ENCODE measurements around the gene ATOSB. TPM values are rescaled to one million over a fixed set of nuclear protein-coding genes. Genes with fewer than 3 reads are reported as not detected.
"Not testable (repeated sequence)": the region's sequence is repeated elsewhere in the genome, so short reads cannot be mapped to it uniquely, and the experiment has no call there.

Gene ATOSB, protein sequence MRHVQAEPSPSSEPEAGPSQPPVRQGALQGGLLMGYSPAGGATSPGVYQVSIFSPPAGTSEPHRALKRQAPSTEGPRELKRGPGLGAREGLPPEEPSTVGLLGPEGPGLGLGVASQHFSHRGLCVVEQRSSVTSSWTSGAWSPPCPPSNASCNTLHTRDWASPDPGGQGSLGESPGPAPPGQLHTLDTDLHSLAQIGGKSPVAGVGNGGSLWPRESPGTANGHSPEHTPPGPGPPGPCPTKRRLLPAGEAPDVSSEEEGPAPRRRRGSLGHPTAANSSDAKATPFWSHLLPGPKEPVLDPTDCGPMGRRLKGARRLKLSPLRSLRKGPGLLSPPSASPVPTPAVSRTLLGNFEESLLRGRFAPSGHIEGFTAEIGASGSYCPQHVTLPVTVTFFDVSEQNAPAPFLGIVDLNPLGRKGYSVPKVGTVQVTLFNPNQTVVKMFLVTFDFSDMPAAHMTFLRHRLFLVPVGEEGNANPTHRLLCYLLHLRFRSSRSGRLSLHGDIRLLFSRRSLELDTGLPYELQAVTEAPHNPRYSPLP
- 10 to 100 TPM; 11.1 to 15.1 (median 12.9) TPM for polyA plus RNA-seq (ENCODE audit: insufficient read length in 3 of 3)
- long read RNA-seq, donor 1 = 0 reads
- long read RNA-seq, donor 2 = 0 reads
- long read RNA-seq, donor 3, partial matches to known transcripts = 6 of 7 reads
- long read RNA-seq, donor 3, other reads (novel, unspliced or antisense) = 0 of 7 reads
- long read RNA-seq, donor 4 = 0 reads
- long read RNA-seq, donor 5 = 0 reads
- long read RNA-seq, donor 6, partial matches to known transcripts = 5 of 5 reads
- long read RNA-seq, donor 6, other reads (novel, unspliced or antisense) = 0 of 5 reads
- long read RNA-seq, donor 7 = 0 reads
- long read RNA-seq, donor 8, partial matches to known transcripts = 0 of 1 reads
- long read RNA-seq, donor 8, other reads (novel, unspliced or antisense) = 0 of 1 reads
- long read RNA-seq, donor 9, full-length matches to known transcripts = 1 of 1 reads
- long read RNA-seq, donor 9, partial matches to known transcripts = 0 of 1 reads
- long read RNA-seq, donor 9, other reads (novel, unspliced or antisense) = 0 of 1 reads
- long read RNA-seq, donor 10 = 0 reads
- long read RNA-seq, donor 11, partial matches to known transcripts = 0 of 1 reads
- long read RNA-seq, donor 11, other reads (novel, unspliced or antisense) = 0 of 1 reads
- long read RNA-seq, donor 12 = 0 reads
- long read RNA-seq, donor 13 = 0 reads
- long read RNA-seq, donor 14 = 0 reads
- long read RNA-seq, donor 15 = 0 reads
- long read RNA-seq, donor 16 = 0 reads

DNA sequence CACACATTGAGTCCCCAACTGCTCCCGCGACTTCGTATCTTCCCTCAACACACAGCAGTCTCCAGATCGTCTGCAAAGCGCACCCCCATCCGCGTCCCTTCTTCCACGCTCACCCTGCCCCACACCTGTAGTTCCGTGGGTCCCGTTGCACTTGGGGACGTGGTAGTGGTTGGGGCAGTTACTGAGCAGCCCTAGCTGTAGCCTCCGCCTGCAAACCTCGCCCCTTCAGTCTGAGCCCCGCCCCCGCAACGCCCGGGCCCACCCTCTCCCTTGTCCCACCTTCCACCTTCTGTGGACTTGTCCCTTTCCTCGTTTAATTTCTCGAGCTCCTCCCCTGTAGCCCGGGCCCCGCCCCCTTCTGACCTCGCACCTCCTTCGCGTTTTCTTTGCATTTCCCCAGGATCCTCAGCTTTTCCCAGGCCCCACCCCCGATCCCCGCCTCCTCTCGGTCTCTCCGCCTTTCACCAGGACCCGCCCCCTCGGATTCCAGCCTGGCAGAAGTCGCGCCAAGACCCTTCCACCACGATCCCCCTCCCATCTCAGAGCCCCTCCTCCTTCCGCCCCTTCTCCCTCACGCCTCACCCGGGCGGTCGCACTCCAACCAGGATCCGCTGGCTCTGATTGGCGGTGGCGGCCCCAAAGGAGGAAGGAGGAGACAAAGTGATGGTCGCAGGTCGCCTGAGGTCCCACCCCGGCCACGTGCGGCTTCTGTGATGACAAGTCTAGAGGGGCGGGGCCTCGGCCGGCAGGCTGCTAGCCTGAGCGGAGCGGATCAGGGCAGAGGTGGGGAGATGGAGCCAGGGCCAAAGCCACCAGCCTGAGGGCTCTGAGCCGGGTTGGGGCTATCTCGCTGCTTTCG is at the start of gene ATOSB:
ATOSB (minus strand) TSS at position 183 of the 859 bp plus-strand sequence. CDS start 7,588 bp downstream, outside the sequence.
- peak; percentile 93 to 97 (median 96) for DNase-seq (ENCODE audit: extremely low read depth in 1 of 11, low read depth in 9 of 11, low spot score in 4 of 11)

DNA sequence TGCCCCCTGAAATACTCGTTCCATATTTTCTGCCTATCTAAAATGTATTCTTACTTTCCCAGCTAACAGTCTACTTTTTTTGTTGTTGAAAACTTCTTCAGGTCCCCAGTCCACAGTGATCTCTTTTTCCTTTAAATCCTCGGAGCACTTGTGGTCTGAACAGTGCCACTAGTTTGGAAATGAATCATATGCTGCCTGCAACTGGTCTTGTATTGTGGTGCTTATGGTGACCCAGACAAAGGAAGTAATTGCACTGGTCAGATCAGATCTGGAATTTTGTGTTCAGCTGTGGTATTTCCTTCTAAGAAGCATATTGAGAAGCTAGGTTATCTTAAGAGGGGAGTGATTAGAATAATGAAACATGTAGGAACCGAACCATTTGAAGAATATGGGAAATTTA is 49.0 kb upstream of the ATOSB start:
- DNase-seq (ENCODE audit: extremely low read depth in 1 of 11, low read depth in 9 of 11, low spot score in 4 of 11) = no peak

- DNase-seq (ENCODE audit: extremely low read depth in 1 of 11, low read depth in 9 of 11, low spot score in 4 of 11) = no peak
Observed at GRCh38 chr9:35163413-35163812, 47.8 kb upstream of the ATOSB start.

DNA sequence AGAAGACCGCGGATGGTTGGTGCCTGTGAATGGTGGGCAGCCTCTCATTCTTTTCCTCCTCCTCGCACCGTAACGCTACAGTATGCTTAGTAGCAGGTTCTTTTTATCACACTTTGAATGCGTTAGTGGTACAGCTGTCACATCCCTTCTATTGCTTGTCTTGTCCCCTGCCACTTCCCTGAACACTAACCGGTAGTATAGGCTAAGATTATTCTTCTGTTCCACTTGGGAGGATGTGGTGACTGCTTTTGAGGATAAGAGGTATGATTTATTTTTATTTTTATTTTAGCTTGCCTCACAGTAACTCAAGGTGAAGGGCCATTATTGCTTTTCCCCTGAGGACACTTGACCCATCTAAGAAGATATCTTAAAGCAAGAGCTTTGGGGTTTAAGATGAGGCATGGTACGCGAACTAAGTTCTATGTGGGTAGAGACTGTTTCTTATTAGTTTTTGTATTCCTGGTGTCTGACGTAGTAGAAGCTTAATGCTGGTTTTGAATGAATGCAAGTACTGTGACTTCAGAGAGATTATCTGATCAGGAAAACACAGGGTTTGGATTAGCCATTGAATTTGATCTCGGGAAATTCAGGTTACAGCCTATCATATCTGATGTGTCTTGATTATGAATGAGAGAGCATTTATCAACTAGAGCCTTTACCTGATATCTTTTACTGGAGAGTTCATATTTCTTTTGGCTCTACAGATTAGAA is 47.1 kb upstream of the ATOSB start:
- peak in 1 of 11 donors; percentile 10 for DNase-seq (ENCODE audit: extremely low read depth in 1 of 11, low read depth in 9 of 11, low spot score in 4 of 11)

DNA sequence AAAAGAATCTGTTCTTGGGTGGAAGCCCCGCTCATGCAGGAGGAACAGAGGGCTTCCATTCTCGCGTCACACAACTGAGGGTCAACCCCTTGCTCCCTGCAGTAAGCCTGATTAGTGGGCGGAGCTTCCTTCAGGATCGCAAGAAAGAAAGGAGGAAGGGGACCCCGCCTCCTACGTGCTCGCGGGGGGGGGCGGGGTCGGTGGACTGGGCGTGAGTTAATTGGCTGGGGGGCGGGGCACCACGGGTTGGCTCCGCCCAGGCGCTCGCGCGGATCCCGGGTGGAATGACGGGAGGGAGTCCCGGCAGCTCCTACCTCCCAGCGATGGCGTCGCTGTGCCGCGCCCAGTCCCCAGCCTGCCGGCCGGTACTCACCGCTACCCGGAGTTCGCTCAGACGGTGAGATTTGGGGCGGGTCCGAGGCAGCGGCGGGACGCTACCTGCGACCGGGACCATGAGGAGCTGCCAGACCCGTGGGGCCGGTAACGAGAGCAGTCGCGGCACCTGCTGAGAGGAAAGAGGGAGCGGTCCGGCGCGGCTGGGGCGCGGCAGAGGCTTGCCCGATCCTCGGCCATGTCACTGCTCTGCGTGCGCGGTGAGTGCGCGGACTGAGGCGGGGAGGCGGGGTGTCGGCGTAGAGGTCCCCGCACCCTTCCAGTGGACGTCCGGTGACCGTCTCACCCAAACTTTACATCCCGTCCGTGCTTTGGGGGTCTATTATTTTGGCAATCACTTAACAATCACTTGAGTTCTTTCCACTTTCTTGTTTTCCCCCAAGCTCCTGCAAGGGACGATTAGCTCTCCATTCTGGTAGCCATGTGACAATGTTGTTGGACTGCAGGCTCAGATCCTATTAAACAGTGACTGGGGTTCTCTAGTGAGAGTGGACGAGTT is 46.3 kb upstream of the ATOSB start, which contains the start of gene UNC13B:
UNC13B (plus strand) TSS at position 297 of the 892 bp plus-strand sequence; CDS start at position 572, 275 bp downstream.
- peak; percentile 81 to 96 (median 88) for DNase-seq (ENCODE audit: extremely low read depth in 1 of 11, low read depth in 9 of 11, low spot score in 4 of 11)

GRCh38 chr9:35158501-35159280 is 43.0 kb upstream of the ATOSB start:
- DNase-seq (ENCODE audit: extremely low read depth in 1 of 11, low read depth in 9 of 11, low spot score in 4 of 11) = no peak

DNA sequence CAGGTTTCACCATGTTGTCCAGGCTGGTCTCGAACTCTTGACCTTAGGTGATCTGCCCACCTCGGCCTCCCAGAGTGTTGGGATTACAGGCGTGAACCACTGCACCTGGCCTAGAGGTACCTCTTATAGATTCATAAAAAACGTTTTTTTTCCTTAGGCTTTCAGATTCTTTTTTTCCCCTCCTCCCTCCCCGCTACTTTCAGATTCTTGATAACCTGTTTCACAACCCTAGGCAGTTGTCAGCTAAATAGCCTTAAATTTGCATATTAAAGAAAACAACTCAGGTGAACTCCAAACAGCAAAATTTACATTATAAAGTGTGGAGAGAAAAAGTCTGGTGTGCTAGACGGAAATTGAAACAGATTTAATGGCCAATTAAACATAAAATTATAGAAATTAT is 42.2 kb upstream of the ATOSB start:
- not testable (repeated sequence) for DNase-seq (ENCODE audit: extremely low read depth in 1 of 11, low read depth in 9 of 11, low spot score in 4 of 11)

DNA sequence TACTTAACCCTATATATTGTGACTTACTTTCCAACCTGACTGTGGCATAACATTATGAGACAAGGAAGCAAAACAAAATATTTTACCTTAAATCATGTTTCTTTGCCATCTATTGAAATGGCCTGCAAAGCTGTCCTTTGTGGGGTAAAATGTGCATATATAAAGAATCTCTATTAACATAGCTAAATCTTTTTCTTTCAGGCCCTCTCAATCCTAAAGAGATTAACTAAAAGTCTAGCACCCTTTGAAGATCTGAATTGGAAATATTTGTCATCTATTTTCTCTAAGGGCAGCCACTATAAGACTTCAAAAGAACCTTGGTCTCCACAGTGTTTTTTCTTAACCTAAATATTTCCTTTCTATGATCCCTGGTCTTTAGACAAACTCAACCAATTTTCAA is 41.1 kb upstream of the ATOSB start:
- DNase-seq (ENCODE audit: extremely low read depth in 1 of 11, low read depth in 9 of 11, low spot score in 4 of 11) = no peak

DNA sequence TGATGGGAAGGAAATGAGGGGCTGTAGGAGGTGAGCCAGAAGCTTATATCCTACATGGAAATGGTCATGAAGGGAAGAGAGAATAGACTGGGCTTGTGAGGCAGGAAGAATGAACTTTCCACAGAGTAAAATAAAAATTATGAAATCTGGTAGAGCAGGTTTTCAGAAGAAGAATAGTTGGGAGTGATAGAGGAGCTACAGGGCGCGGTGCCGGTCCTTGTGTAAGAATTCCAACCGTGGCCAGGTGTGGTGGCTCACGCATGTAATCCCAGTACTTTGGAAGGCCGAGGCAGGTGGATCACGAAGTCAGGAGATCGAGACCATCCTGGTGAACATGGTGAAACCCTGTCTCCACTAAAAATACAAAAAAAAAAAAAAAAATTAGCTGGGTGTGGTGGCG is 37.3 kb upstream of the ATOSB start:
- no peak for DNase-seq (ENCODE audit: extremely low read depth in 1 of 11, low read depth in 9 of 11, low spot score in 4 of 11)

DNA sequence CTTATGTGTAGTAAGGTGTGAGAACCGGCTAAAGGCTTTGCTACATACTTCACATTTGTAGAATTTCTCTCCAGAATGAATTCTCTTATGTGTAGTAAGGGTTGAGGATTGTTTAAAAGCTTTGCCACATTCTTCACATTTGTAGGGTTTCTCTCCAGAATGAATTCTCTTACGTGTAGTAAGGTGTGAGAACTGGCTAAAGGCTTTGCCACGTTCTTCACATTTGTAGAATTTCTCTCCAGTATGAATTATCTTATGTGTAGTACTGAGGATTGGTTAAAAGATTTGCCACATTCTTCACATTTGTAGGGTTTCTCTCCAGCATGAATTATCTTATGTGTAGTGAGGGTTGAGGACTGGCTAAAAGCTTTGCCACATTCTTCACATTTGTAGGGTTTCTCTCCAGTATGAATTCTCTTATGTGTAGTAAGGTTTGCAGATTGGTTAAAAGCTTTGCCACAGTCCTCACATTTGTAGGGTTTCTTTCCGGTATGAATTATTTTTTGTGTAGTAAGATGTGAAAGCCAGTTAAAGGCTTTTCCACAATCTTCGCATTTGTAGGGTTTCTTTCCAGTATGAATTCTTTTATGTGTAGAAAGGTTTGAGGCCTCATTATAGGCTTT is 32.4 kb upstream of the ATOSB start:
- not testable (repeated sequence) for DNase-seq (ENCODE audit: extremely low read depth in 1 of 11, low read depth in 9 of 11, low spot score in 4 of 11)

- no peak for DNase-seq (ENCODE audit: extremely low read depth in 1 of 11, low read depth in 9 of 11, low spot score in 4 of 11)
Observed at GRCh38 chr9:35142037-35142436, 26.4 kb upstream of the ATOSB start.

- DNase-seq (ENCODE audit: extremely low read depth in 1 of 11, low read depth in 9 of 11, low spot score in 4 of 11) = no peak
Observed at GRCh38 chr9:35140093-35140492, 24.4 kb upstream of the ATOSB start.

- no peak for DNase-seq (ENCODE audit: extremely low read depth in 1 of 11, low read depth in 9 of 11, low spot score in 4 of 11)
Observed at GRCh38 chr9:35136866-35137265, 21.2 kb upstream of the ATOSB start.

DNA sequence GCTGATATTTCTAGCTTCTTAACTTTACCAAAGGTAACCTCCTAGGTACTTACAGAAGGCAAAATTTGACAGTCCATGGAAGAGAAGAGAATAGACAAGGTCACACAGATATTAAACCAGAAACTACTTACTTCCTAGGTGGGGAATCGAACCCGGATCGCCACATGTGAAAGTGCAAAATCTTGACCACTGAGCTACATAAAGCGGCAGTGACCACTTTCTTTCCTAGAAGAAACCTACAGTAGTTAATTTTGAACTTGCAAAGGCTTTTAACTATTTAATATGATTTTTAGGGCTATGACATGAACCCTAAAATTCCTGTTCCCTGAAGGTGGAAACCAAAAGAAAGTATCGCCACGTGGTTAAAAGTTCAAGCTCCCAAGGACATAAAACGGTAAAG is 20.3 kb upstream of the ATOSB start:
- no peak for DNase-seq (ENCODE audit: extremely low read depth in 1 of 11, low read depth in 9 of 11, low spot score in 4 of 11)

GRCh38 chr9:35134920-35135319 is 19.3 kb upstream of the ATOSB start:
- DNase-seq (ENCODE audit: extremely low read depth in 1 of 11, low read depth in 9 of 11, low spot score in 4 of 11) = no peak
